GM12872 (cell line): ENCODE data around the gene HHIP.

ENCODE experiments used
- TF ChIP-seq, protein P1 (sequence below): IDR thresholded peaks from 3 replicates; pipeline ENCODE4 v1.5.1; 2011; ENCODE audit warnings: low read depth, mild to moderate bottlenecking, low read length, moderate library complexity; ENCODE audit not compliant: insufficient read depth

Gene HHIP

DNA sequence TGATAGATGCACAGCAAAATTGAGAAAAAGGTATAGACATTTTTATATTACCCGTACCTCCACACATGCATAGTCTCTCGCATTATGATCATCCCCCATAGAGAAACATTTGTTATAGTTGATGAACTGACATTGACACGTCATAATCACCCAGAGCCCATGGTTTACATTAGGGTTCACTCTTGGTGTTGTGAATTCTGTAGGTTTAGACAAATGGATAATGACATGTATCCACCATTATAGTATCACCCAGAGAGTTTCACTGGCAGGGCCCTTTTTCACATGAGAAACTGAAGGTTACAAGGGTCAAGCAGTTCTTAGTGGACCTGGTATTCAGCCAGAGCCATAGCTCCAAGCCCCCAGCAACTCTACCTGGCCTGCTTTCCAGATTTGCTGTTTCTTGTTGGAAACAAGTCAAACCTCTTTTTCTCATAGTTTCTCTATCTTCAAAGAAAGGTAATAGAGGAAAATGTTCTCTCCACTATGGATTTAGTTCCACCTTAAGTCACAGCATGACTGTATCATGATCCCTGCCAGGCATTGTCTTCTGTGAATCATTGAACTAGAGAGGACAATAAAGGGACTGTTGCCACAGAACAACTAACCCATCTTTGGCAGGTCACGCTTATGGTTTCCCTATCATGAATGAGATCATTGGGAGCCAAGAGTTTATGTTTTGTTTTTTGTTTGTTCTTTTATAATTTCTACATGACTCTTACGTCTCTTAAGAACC is 64.0 kb downstream of the HHIP start:
- TF ChIP-seq, protein P1, sequence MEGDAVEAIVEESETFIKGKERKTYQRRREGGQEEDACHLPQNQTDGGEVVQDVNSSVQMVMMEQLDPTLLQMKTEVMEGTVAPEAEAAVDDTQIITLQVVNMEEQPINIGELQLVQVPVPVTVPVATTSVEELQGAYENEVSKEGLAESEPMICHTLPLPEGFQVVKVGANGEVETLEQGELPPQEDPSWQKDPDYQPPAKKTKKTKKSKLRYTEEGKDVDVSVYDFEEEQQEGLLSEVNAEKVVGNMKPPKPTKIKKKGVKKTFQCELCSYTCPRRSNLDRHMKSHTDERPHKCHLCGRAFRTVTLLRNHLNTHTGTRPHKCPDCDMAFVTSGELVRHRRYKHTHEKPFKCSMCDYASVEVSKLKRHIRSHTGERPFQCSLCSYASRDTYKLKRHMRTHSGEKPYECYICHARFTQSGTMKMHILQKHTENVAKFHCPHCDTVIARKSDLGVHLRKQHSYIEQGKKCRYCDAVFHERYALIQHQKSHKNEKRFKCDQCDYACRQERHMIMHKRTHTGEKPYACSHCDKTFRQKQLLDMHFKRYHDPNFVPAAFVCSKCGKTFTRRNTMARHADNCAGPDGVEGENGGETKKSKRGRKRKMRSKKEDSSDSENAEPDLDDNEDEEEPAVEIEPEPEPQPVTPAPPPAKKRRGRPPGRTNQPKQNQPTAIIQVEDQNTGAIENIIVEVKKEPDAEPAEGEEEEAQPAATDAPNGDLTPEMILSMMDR, result no peak

DNA sequence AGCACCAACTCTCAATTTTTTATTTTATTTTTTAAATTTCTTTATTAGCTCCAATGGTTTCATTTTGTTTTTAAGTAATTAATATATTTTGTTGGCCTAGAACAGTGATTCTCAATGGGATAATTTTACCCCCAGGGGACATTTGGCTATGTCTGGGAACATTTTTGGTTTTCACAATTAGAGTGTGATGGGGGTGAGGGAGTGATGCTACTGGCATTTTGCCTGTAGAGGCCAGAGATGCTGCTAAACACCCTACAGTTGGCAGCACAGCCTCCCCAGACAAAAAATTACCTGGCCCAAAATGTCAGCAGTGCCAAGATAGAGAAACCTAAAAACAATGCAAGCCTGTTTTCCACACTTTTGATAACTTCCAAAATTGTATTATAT is 64.6 kb downstream of the HHIP start:
- TF ChIP-seq, protein P1, result no peak

DNA sequence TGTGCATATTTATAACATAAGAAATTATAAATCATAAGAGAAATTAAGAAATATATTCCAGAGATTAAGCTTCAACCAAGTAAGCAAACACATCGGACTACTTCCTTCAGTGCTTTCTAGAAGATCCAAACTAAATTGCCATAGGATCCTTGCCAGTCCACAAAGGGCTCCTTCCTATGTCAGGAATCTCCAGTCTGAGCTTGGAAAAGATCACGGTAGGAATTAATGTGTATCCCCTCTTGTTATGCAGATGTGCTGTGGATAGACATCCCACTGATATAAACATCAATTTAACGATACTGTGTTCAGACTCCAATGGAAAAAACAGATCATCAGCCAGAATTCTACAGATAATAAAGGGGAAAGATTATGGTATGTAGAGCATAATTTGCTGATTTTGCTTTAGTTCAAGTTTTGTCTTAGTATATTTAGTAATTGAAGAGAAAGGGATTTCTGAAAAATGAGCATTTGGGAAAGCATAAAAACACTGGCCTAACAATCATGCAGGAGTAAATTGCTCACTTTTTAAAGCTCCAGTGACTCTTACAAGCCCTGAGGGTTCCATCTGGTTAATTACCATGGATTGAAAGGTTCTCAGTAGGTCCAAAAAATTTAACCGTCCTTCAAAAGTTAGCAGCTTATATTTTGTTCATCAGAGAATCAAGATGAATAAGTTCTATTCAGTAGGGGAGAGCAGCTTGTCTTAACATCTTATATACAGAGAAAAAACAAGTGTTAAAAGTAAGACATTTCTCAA is 65.9 kb downstream of the HHIP start:
- TF ChIP-seq, protein P1, result no peak

DNA sequence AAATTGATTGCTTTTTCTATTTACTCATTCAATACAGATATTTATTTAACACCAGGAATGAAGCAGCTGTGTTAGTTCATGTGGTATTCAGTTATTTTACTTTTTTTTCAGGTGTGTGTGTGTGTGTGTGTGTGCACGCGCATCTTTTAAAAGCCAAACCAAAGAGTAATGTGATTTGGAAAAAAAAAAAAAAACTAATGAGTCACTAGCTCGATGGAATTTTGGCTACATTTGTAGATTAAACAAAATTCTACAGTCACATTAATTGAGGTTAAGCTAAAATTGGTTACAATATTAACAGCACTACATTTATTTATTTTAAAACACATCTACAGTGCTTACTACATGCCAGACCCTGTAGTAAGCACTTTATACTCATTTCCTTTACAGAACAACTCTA is 66.8 kb downstream of the HHIP start:
- TF ChIP-seq, protein P1, result no peak

DNA sequence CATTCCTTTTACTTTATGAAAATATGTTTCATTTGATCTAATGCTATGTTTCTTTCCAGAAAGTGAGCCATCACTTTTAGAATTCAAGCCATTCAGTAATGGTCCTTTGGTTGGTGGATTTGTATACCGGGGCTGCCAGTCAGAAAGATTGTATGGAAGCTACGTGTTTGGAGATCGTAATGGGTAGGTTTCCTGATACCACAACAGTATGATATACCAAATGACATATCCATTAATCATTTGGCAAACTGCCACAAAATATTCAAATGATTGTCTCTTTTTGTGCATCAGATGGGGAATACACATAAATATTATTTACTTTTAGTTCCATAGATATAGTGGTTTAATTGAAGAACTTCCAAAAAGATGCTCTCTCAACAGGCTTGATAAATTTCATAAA is 68.2 kb downstream of the HHIP start:
- TF ChIP-seq, protein P1, result no peak

DNA sequence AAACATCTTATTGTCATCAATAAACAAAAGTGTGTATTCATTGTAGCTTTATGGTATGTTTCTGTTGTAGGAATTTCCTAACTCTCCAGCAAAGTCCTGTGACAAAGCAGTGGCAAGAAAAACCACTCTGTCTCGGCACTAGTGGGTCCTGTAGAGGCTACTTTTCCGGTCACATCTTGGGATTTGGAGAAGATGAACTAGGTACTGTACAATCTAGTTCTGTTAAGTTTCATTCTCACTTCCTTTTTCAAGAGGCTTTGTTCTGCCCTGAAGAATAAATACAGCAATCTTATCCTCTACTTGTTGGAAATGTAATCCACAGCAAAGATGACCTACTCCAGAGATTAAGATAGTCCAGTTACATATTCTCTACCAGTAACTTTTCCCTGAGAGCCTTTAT is 69.3 kb downstream of the HHIP start:
- TF ChIP-seq, protein P1, result no peak

DNA sequence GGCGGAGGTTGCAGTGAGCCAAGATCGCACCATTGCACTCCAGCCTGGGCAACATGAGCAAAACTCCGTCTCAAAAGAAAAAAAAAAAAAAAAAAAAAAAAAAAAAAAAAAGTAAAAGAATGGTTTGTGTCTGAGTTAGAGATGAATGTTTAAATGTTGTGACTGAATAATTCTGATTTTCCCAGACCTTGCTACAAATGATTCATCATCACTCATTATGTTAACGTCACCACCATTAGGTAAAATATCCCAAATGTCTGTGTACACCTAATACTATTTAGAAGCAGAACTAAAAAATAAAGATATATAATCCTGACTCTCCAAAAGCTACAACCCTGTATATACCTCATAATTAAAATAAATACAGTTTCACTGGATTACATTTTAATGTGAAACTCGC is 70.8 kb downstream of the HHIP start:
- TF ChIP-seq, protein P1, result no peak
